GM10266 (cell line): ENCODE data around the gene PYROXD2.

Experiments
- DNase-seq: peaks from one replicate; pipeline ENCODE4 v3.0.0; 2012; ENCODE audit errors: extremely low spot score
- CTCF ChIP-seq: IDR thresholded peaks from 2 replicates; pipeline ENCODE4 v1.5.1; 2012; ENCODE audit warnings: mild to moderate bottlenecking, low read depth; ENCODE audit not compliant: control insufficient read depth, insufficient read depth; ENCODE audit errors: missing control alignments

The PYROXD2 gene

GRCh38 chr10:98457721-98458120, 42.7 kb upstream of the PYROXD2 start:
- TF ChIP-seq CTCF, result no peak
- DNase-seq, result no peak

- DNase-seq, result no peak
- TF ChIP-seq CTCF, result no peak
Measured at GRCh38 chr10:98456686-98457482, 41.9 kb upstream of the PYROXD2 start.

GRCh38 chr10:98456043-98456570, 41.1 kb upstream of the PYROXD2 start:
- no peak for DNase-seq
- no peak for TF ChIP-seq CTCF

GRCh38 chr10:98453729-98454128, 38.7 kb upstream of the PYROXD2 start:
- no peak for TF ChIP-seq CTCF
- DNase-seq, result no peak

GRCh38 chr10:98450618-98451017, 35.6 kb upstream of the PYROXD2 start:
- TF ChIP-seq CTCF, result no peak

GRCh38 chr10:98449287-98449686, 34.3 kb upstream of the PYROXD2 start:
- DNase-seq, result no peak
- TF ChIP-seq CTCF, result no peak

More at GRCh38 chr10:98450618-98451017, 35.6 kb upstream of the PYROXD2 start:
- DNase-seq, result no peak

GRCh38 chr10:98446661-98447221, 31.8 kb upstream of the PYROXD2 start, which contains the start of gene HPS1:
HPS1 (minus strand) TSS chr10:98446935; CDS start chr10:98443240, 3,695 bp downstream.
- TF ChIP-seq CTCF, result no peak
- DNase-seq, result peak; percentile 92
